ENCODE measurements around the gene ZNF77.

DNA sequence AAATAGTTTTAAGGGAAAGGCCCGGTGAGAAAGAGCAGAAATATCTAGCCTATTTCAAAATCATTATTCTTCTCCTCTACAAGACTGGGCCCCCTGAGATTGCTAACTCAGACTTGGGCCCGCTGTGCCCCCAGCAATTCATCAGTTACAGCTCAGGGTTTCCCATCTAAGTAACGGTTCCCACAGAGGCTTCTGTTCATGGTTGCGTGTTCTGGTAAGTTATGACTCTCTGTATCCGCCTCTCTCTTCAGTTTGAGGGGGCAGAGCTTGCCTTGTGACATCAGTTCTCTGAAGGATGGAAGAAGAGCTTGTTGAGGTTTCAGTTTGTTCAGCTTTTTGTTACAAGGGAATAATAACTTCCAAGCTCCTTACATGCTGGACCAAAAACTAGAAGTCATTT is 32.5 kb downstream of the ZNF77 start:
- TF ChIP-seq CTCF (IDR thresholded peaks at IDR 0.05) (no peak), POLR2A (IDR thresholded peaks at IDR 0.05) (no peak)
